Activated T-helper 1 cell treated with Interleukin-2 at 50 U/mL for 16 hours (primary cell): ENCODE measurements around the gene HYDIN.
A peak's percentile ranks its signal among the peaks of the same experiment; 100 is the strongest.
"Not testable (repeated sequence)": the region's sequence is repeated elsewhere in the genome, so short reads cannot be mapped to it uniquely, and the experiment has no call there.

Experiments
- DNase-seq: peaks from one replicate; pipeline ENCODE4 v3.0.0-alpha.2; 2020; ENCODE audit warnings: low read depth

The HYDIN gene

GRCh38 chr16:70823498-70824118 lies 406.9 kb downstream of the HYDIN start:
- not testable (repeated sequence) for DNase-seq

- not testable (repeated sequence) for DNase-seq
These were observed 407.8 kb downstream of the HYDIN start for GRCh38 chr16:70822734-70823133.

GRCh38 chr16:70818088-70818487 lies 412.4 kb downstream of the HYDIN start:
- DNase-seq = not testable (repeated sequence)

GRCh38 chr16:70809392-70810060 lies 421.0 kb downstream of the HYDIN start:
- no peak for DNase-seq

GRCh38 chr16:70808371-70808770 lies 422.2 kb downstream of the HYDIN start:
- no peak for DNase-seq

- DNase-seq = no peak
These were observed 424.7 kb downstream of the HYDIN start for GRCh38 chr16:70805787-70806186.

- no peak for DNase-seq
These were observed 425.1 kb downstream of the HYDIN start for GRCh38 chr16:70805380-70805779.

- DNase-seq = no peak
These were observed 425.8 kb downstream of the HYDIN start for GRCh38 chr16:70804734-70805169.

- DNase-seq = no peak
These were observed 426.3 kb downstream of the HYDIN start for GRCh38 chr16:70804153-70804733.

GRCh38 chr16:70803319-70803718 lies 427.2 kb downstream of the HYDIN start:
- no peak for DNase-seq

GRCh38 chr16:70801611-70802010 lies 428.9 kb downstream of the HYDIN start:
- DNase-seq = no peak

GRCh38 chr16:70800781-70801480 lies 429.6 kb downstream of the HYDIN start, which contains the start of gene VAC14:
VAC14 (minus strand) TSS chr16:70801158; CDS start chr16:70800900, 258 bp downstream.
- peak; percentile 96 for DNase-seq

GRCh38 chr16:70800311-70800710 lies 430.2 kb downstream of the HYDIN start:
- no peak for DNase-seq

- no peak for DNase-seq
These were observed 434.2 kb downstream of the HYDIN start for GRCh38 chr16:70796301-70796700.

- DNase-seq = no peak
These were observed 435.1 kb downstream of the HYDIN start for GRCh38 chr16:70795296-70795912.

GRCh38 chr16:70793851-70794502 lies 436.5 kb downstream of the HYDIN start:
- DNase-seq = no peak

GRCh38 chr16:70790815-70791214 lies 439.7 kb downstream of the HYDIN start:
- DNase-seq = no peak

- DNase-seq = no peak
These were observed 440.7 kb downstream of the HYDIN start for GRCh38 chr16:70789595-70790447.

- DNase-seq = no peak
These were observed 441.6 kb downstream of the HYDIN start for GRCh38 chr16:70788668-70789594.
